Esophagus muscularis mucosa (tissue), 4 donors: ENCODE measurements around the gene EXOC6B.

ENCODE experiments used
- EP300 ChIP-seq: sonication (generic); formaldehyde crosslinking; IDR thresholded peaks from one replicate; pipeline ENCODE4 v1.6.1; 2017; ENCODE audit warnings: antibody characterized with exemption
- POLR2A ChIP-seq: fragments of 450-650 bp; IDR thresholded peaks from one replicate; pipeline ENCODE4 v1.6.1; 2017; ENCODE audit warnings: antibody characterized with exemption, moderate library complexity, mild to moderate bottlenecking, low read depth
- POLR2AphosphoS5 ChIP-seq, 2 donors: sonication (generic); formaldehyde crosslinking; IDR thresholded peaks; one replicate each; pipeline ENCODE4 v1.6.1; 2017; ENCODE audit warnings: antibody characterized with exemption in 2 of 2
- TF ChIP-seq, protein P1 (sequence below), 3 experiments: fragments of 200-600 bp in 2 of 3; fragments of 450-650 bp in 1 of 3; sonication (generic) in 2 of 3; IDR thresholded peaks; one replicate each; pipeline ENCODE4 v1.5.1; 2017 to 2019; ENCODE audit warnings: antibody characterized with exemption in 3 of 3, mild to moderate bottlenecking in 2 of 3, moderate library complexity in 1 of 3

DNA sequence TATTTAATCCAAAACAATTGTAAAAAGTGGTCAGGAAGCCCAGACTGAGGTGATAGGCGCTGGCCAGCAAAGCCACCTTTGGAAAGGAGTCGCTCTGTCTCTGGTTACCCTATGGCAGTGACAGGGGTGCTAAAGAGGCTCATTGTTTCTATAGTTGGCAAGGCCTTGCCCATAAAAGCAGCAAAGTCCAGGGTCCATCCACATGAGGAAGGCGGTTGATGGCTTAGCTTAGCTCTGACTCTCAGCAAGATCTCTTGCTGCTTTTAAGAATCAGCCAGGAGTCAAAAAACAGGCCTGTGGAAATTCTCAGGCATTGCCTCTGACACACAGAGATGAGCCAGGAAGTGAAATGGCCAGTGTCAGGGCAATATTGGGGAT lies 620.3 kb downstream of the EXOC6B start:
- TF ChIP-seq, protein P1, sequence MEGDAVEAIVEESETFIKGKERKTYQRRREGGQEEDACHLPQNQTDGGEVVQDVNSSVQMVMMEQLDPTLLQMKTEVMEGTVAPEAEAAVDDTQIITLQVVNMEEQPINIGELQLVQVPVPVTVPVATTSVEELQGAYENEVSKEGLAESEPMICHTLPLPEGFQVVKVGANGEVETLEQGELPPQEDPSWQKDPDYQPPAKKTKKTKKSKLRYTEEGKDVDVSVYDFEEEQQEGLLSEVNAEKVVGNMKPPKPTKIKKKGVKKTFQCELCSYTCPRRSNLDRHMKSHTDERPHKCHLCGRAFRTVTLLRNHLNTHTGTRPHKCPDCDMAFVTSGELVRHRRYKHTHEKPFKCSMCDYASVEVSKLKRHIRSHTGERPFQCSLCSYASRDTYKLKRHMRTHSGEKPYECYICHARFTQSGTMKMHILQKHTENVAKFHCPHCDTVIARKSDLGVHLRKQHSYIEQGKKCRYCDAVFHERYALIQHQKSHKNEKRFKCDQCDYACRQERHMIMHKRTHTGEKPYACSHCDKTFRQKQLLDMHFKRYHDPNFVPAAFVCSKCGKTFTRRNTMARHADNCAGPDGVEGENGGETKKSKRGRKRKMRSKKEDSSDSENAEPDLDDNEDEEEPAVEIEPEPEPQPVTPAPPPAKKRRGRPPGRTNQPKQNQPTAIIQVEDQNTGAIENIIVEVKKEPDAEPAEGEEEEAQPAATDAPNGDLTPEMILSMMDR (IDR thresholded peaks at IDR 0.05) = no peak
- TF ChIP-seq POLR2A (no peak), EP300 (no peak), POLR2AphosphoS5 (IDR thresholded peaks at IDR 0.05) (no peak)
